ENCODE results near the gene VAV1. TPM values are rescaled to one million over a fixed set of nuclear protein-coding genes. Genes with fewer than 3 reads are reported as not detected.

Gene VAV1
- total and polyA plus RNA-seq, 2 of the 8 experiments (the other 6 are each of a cell fraction or from before 2014, with no cell fraction given), result 0.21 to 0.22 TPM

GRCh38 chr19:6856749-6857372, 84.4 kb downstream of the VAV1 start:
- Histone ChIP-seq H4K5ac (ENCODE audit: insufficient read length, low read depth, low read length) (no peak overlapping the region), H4K20me1 (replicated peaks in 1 of 2; ENCODE audit: control insufficient read depth in 1 of 2, insufficient read depth in 2 of 2, low read length in 2 of 2) (no peaks in the 10 kb centered on the region), H3K4me2 (ENCODE audit: insufficient read depth in 1 of 2, low read depth in 2 of 2, low read length in 2 of 2) (no peak overlapping the region), H4K8ac (ENCODE audit: extremely low read depth, insufficient read depth, low read length) (no peak overlapping the region), H2BK12ac (ENCODE audit: low read depth, low read length) (no peak overlapping the region), H3K14ac (ENCODE audit: insufficient read length) (no peak overlapping the region), H4K91ac (replicated peaks; ENCODE audit: insufficient read length, low read length) (no peak overlapping the region), H3K9ac (replicated peaks in 1 of 4; ENCODE audit: extremely low read depth in 1 of 4, low read depth in 3 of 4, low read length in 3 of 4) (no peak overlapping the region), H3K79me2 (ENCODE audit: control insufficient read depth in 1 of 2, insufficient read depth in 2 of 2, low read length in 2 of 2) (no peaks in the 10 kb centered on the region), H2AFZ (ENCODE audit: low read length) (no peak overlapping the region), H3K4me1 (replicated peaks in 1 of 4; ENCODE audit: control insufficient read depth in 3 of 4, insufficient read depth in 4 of 4, low read length in 3 of 4) (no peaks in the 10 kb centered on the region), H3K36me3 (ENCODE audit: control insufficient read depth in 2 of 4, insufficient read depth in 4 of 4, low read length in 3 of 4) (no peaks in the 10 kb centered on the region), H3K56ac (replicated peaks; ENCODE audit: insufficient read length, low read depth, low read length) (no peak overlapping the region), H2BK5ac (ENCODE audit: low read depth, low read length) (no peak overlapping the region), H3K27ac (ENCODE audit: low read depth, low read length) (no peak overlapping the region), H3K4me3 (ENCODE audit: extremely low read depth in 1 of 4, insufficient read depth in 2 of 4, low read depth in 3 of 4, low read length in 4 of 4) (no peak overlapping the region), H3K79me1 (ENCODE audit: low read depth, low read length) (no peaks in the 10 kb centered on the region), H3K23ac (ENCODE audit: insufficient read length) (no peak overlapping the region), H2AK5ac (ENCODE audit: low read depth, low read length) (no peak overlapping the region), H3K27me3 (replicated peaks in 1 of 4; ENCODE audit: control insufficient read depth in 3 of 4, extremely low read depth in 1 of 4, insufficient read depth in 3 of 4, low read length in 3 of 4) (no peaks in the 10 kb centered on the region), H3K18ac (ENCODE audit: extremely low read depth, low read length) (no peak overlapping the region), H3K23me2 (ENCODE audit: low read depth, low read length) (peaks cover 3% of the 10 kb centered on the region; the same call in 1 of the 2 replicates), H2BK20ac (ENCODE audit: low read length) (no peak overlapping the region), H3K9me3 (ENCODE audit: insufficient read depth in 2 of 2, low read depth in 1 of 2, low read length in 1 of 2) (peaks cover 15 to 35% of the 10 kb centered on the region in 2 experiments), H2BK120ac (replicated peaks; ENCODE audit: low read depth, low read length) (no peak overlapping the region), H3K4ac (replicated peaks; ENCODE audit: insufficient read length, low read depth, low read length) (no peak overlapping the region), H2BK15ac (ENCODE audit: low read length) (no peak overlapping the region)
- no peak for FAIRE-seq
- POLR2A ChIA-PET (ENCODE audit: partially characterized antibody), result no interaction called here
- 79% methylated on average over 9 of the region's 14 CpGs; no CpG with 5 or more reads in 1 of the 2 experiments for WGBS, 2 experiments (ENCODE audit: extremely low coverage in 1 of 2, insufficient coverage in 1 of 2, insufficient read length in 1 of 2, insufficient replicate concordance in 2 of 2, low coverage in 1 of 2, low lambda C conversion rate in 2 of 2, missing lambda C conversion rate in 1 of 2)
- no peak for TF ChIP-seq MAX (IDR thresholded peaks at IDR 0.05)
- no peak for TF ChIP-seq SRF (IDR thresholded peaks at IDR 0.05; ENCODE audit: low read depth, low read length)
- no peak for TF ChIP-seq CHD1 (IDR thresholded peaks at IDR 0.05; ENCODE audit: low read depth, low read length)
- TF ChIP-seq KDM1A (IDR thresholded peaks at IDR 0.05; ENCODE audit: borderline replicate concordance, low read length), result no peak
- no peak for TF ChIP-seq TCF12 (IDR thresholded peaks at IDR 0.05; ENCODE audit: low read depth, low read length)
- no peak for TF ChIP-seq RXRA (IDR thresholded peaks at IDR 0.05; ENCODE audit: insufficient read depth, low read depth, low read length)
- CTCF ChIA-PET (ENCODE audit: partially characterized antibody), result interaction anchor here (1.0 kb wide), 1 partner anchor 11 kb away, joined by 3 read pairs; no protein-coding TSS in a partner anchor
- no peak for DNase-seq (ENCODE audit: low read depth in 1 of 2, low spot score in 2 of 2)

Data from H1 (cell line).